ENCODE data around the gene MINDY4.

MINDY4 gene

DNA sequence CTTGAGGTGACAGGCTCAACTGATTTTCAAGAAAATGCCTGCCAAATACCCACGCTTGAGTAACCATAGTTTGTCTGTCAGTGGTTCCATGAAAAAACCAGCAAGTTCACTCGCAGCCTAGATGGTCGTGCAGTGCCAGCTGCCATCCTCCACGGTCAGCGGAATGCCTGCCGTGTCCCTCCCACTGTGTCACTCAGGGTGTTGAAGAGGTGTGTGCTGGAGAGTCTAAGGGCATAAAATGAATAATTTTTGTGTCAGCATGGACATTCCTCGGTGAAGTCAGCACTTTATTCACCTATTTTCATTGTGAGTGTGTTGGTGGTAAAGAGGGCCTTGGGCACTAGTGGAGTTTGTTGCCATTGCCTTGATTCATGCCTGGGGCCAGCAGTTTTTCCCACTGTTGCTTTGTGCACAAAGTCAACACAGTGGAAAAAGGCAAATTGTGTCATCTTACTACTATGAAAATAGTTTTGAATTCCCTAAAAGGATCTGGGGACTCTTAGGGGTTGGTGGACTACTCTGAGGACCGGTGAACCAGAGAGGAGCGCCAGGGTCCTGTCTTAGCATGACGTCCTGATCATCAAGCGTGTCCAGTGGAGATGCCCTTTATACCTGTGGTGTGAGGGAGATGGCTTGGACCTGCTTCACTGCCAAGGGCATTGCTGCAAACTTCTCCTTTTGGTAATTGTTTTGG lies 17.6 kb downstream of the MINDY4 start:
- Mint-ChIP-seq H3K27ac (no peak overlapping the region), H3K9me3 (no peaks in the 10 kb centered on the region), H3K4me1 (no peaks in the 10 kb centered on the region), H3K4me3 (no peak overlapping the region), H3K36me3 (ENCODE audit: low read depth) (peaks cover 39% of the 10 kb centered on the region), H3K27me3 (ENCODE audit: low read depth) (no peaks in the 10 kb centered on the region)
- TF ChIP-seq, protein P1, sequence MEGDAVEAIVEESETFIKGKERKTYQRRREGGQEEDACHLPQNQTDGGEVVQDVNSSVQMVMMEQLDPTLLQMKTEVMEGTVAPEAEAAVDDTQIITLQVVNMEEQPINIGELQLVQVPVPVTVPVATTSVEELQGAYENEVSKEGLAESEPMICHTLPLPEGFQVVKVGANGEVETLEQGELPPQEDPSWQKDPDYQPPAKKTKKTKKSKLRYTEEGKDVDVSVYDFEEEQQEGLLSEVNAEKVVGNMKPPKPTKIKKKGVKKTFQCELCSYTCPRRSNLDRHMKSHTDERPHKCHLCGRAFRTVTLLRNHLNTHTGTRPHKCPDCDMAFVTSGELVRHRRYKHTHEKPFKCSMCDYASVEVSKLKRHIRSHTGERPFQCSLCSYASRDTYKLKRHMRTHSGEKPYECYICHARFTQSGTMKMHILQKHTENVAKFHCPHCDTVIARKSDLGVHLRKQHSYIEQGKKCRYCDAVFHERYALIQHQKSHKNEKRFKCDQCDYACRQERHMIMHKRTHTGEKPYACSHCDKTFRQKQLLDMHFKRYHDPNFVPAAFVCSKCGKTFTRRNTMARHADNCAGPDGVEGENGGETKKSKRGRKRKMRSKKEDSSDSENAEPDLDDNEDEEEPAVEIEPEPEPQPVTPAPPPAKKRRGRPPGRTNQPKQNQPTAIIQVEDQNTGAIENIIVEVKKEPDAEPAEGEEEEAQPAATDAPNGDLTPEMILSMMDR (IDR thresholded peaks at IDR 0.05; ENCODE audit: unreplicated experiment in 3 of 3) = no peak

DNA sequence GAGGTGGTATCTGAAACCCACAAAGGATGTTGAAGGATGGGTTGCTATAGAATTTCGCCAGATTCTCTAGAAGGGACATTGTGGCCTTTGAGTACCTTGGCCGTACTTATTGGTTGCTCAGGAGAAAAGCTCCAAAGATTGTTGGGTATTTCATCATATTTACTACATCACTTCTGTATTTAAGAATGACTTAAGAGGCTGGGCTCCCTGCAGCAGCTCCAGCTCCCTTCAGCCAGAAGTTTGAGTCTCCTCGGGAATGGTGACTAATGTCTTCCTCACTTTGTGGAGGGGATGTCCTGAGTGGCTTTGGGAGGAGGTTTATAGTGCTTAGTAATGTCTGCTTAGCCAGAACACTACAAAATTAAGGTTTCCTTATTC lies 18.1 kb downstream of the MINDY4 start:
- Mint-ChIP-seq H3K27me3 (ENCODE audit: low read depth) (peaks cover 2% of the 10 kb centered on the region), H3K36me3 (ENCODE audit: low read depth) (peaks cover 34% of the 10 kb centered on the region), H3K27ac (no peak overlapping the region), H3K4me1 (no peaks in the 10 kb centered on the region), H3K4me3 (no peak overlapping the region), H3K9me3 (no peaks in the 10 kb centered on the region)
- TF ChIP-seq, protein P1 (IDR thresholded peaks at IDR 0.05; ENCODE audit: unreplicated experiment in 3 of 3) = no peak

DNA sequence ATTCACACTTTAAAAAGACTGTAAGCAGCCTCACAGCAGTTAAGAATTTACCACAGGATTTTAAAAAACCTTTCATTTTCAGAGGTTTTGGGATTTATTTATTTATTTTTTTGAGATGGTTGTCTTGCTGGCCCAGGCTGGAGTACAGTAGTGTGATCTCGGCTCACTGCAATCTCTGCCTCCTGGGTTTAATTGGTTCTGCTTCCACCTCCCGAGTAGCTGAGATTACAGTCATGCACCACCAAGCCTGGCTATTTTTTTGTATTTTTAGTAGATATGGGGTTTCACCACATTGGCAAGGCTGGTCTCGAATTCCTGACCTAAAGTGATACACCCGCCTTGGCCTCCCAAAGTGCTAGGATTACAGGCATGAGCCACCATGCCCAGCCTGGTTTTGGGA lies 19.1 kb downstream of the MINDY4 start:
- peaks cover 3% of the 10 kb centered on the region for H3K27me3 Mint-ChIP-seq (ENCODE audit: low read depth)
- TF ChIP-seq, protein P1 (IDR thresholded peaks at IDR 0.05; ENCODE audit: unreplicated experiment in 3 of 3) = no peak
- H3K36me3 Mint-ChIP-seq (ENCODE audit: low read depth) = peaks cover 24% of the 10 kb centered on the region
- H3K9me3 Mint-ChIP-seq = no peaks in the 10 kb centered on the region
- no peak overlapping the region for H3K27ac Mint-ChIP-seq
- peaks cover under 1% of the 10 kb centered on the region for H3K4me1 Mint-ChIP-seq
- H3K4me3 Mint-ChIP-seq = no peak overlapping the region

DNA sequence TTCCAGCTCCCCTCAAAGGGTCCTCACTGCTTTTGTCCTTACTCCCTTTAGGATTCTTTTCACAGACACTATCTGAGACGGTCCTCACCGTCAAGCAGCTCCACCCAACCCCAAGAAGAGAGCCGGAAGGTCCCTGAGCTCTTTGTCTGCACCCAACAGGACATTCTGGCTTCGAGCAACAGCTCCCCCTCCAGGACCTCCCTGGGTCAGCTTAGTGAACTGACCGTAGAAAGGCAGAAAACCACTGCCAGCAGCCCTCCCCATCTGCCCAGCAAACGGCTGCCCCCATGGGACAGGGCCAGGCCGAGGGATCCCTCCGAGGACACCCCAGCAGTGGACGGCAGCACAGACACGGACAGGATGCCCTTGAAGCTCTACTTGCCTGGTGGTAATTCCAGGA lies 19.9 kb downstream of the MINDY4 start:
- no peak overlapping the region for H3K4me3 Mint-ChIP-seq
- no peaks in the 10 kb centered on the region for H3K9me3 Mint-ChIP-seq
- no peak overlapping the region for H3K27ac Mint-ChIP-seq
- peaks cover 20% of the 10 kb centered on the region for H3K36me3 Mint-ChIP-seq (ENCODE audit: low read depth)
- TF ChIP-seq, protein P1 (IDR thresholded peaks at IDR 0.05; ENCODE audit: unreplicated experiment in 3 of 3) = no peak
- H3K27me3 Mint-ChIP-seq (ENCODE audit: low read depth) = peaks cover 3% of the 10 kb centered on the region
- peaks cover 8% of the 10 kb centered on the region for H3K4me1 Mint-ChIP-seq

GRCh38 chr7:30795161-30795948 lies 24.1 kb downstream of the MINDY4 start:
- TF ChIP-seq, protein P1 (IDR thresholded peaks at IDR 0.05; ENCODE audit: unreplicated experiment in 3 of 3) = no peak
- Mint-ChIP-seq H3K9me3 (no peaks in the 10 kb centered on the region), H3K27me3 (ENCODE audit: low read depth) (peaks cover 3% of the 10 kb centered on the region), H3K4me1 (peaks cover 25% of the 10 kb centered on the region), H3K27ac (peak overlapping the region; percentile 62 to 89 (median 79)), H3K4me3 (no peak overlapping the region), H3K36me3 (ENCODE audit: low read depth) (peaks cover 5% of the 10 kb centered on the region)

Measured in nephron (organoid).